HUES48 (cell line): Measurements from ENCODE around the gene TMEM201.

Experiments used
- H3K27ac ChIP-seq: one replicate; pipeline ENCODE4 v1.7.0; 2013; ENCODE audit warnings: low read depth, low read length, inconsistent platforms
- H3K27me3 ChIP-seq: 2 replicates; pipeline ENCODE4 v1.6.1; 2013; ENCODE audit warnings: mild to moderate bottlenecking, low read length; ENCODE audit not compliant: control insufficient read depth, insufficient read depth
- H3K36me3 ChIP-seq: 2 replicates; pipeline ENCODE4 v1.6.1; 2013; ENCODE audit warnings: low read length; ENCODE audit not compliant: control insufficient read depth, insufficient read depth
- H3K4me1 ChIP-seq: 2 replicates; pipeline ENCODE4 v1.6.1; 2013; ENCODE audit warnings: mild to moderate bottlenecking, low read length; ENCODE audit not compliant: control insufficient read depth, insufficient read depth
- H3K4me3 ChIP-seq: 2 replicates; pipeline ENCODE4 v1.5.1; 2013; ENCODE audit warnings: mild to moderate bottlenecking, low read depth, low read length
- H3K9ac ChIP-seq: 2 replicates; pipeline ENCODE4 v1.6.1; 2013; ENCODE audit warnings: mild to moderate bottlenecking, low read depth, low read length, moderate library complexity
- H3K9me3 ChIP-seq: 2 replicates; pipeline ENCODE4 v1.6.1; 2013; ENCODE audit warnings: low read length; ENCODE audit not compliant: control insufficient read depth, insufficient read depth

Gene TMEM201

GRCh38 chr1:9580942-9581341, 7.8 kb upstream of the TMEM201 start:
- H3K27me3 ChIP-seq = no peaks in the 10 kb centered on the region
- H3K27ac ChIP-seq = no peak overlapping the region
- no peaks in the 10 kb centered on the region for H3K4me1 ChIP-seq
- H3K9ac ChIP-seq = no peak overlapping the region
- no peaks in the 10 kb centered on the region for H3K9me3 ChIP-seq
- H3K36me3 ChIP-seq = peaks cover 66% of the 10 kb centered on the region
- no peak overlapping the region for H3K4me3 ChIP-seq

GRCh38 chr1:9586147-9586766, 2.5 kb upstream of the TMEM201 start:
- Histone ChIP-seq H3K4me3 (no peak overlapping the region), H3K27ac (no peak overlapping the region), H3K36me3 (peaks cover 25% of the 10 kb centered on the region), H3K9ac (no peak overlapping the region), H3K4me1 (peaks cover 13% of the 10 kb centered on the region; the same call in 1 of the 2 replicates), H3K27me3 (no peaks in the 10 kb centered on the region), H3K9me3 (no peaks in the 10 kb centered on the region)

- peaks cover 23% of the 10 kb centered on the region for H3K4me1 ChIP-seq
- peak overlapping the region; percentile 42 for H3K9ac ChIP-seq
- H3K4me3 ChIP-seq = peak overlapping the region; percentile 90
- no peaks in the 10 kb centered on the region for H3K27me3 ChIP-seq
- H3K9me3 ChIP-seq = no peaks in the 10 kb centered on the region
- peak overlapping the region; percentile 6 for H3K27ac ChIP-seq
- no peaks in the 10 kb centered on the region for H3K36me3 ChIP-seq
Measured at GRCh38 chr1:9589144-9589718, 520 bp downstream of the TMEM201 start.

GRCh38 chr1:9589719-9590157, 1.0 kb downstream of the TMEM201 start:
- H3K27me3 ChIP-seq = no peaks in the 10 kb centered on the region
- H3K4me1 ChIP-seq = peaks cover 23% of the 10 kb centered on the region
- no peak overlapping the region for H3K27ac ChIP-seq
- no peaks in the 10 kb centered on the region for H3K36me3 ChIP-seq
- peak overlapping the region; percentile 90 for H3K4me3 ChIP-seq
- H3K9me3 ChIP-seq = no peaks in the 10 kb centered on the region
- H3K9ac ChIP-seq = 0 out of 2 replicates have a peak overlapping the region, but pooled peaks have one; percentile 42

- no peak overlapping the region for H3K9ac ChIP-seq
- no peaks in the 10 kb centered on the region for H3K9me3 ChIP-seq
- H3K4me1 ChIP-seq = peaks cover 23% of the 10 kb centered on the region
- no peak overlapping the region for H3K27ac ChIP-seq
- no peaks in the 10 kb centered on the region for H3K36me3 ChIP-seq
- H3K4me3 ChIP-seq = peak overlapping the region; percentile 90
- H3K27me3 ChIP-seq = no peaks in the 10 kb centered on the region
Measured at GRCh38 chr1:9590201-9590600, 1.5 kb downstream of the TMEM201 start.

- H3K27ac ChIP-seq = no peak overlapping the region
- H3K9me3 ChIP-seq = no peaks in the 10 kb centered on the region
- peaks cover 23% of the 10 kb centered on the region for H3K4me1 ChIP-seq
- H3K9ac ChIP-seq = no peak overlapping the region
- no peak overlapping the region for H3K4me3 ChIP-seq
- peaks cover 1% of the 10 kb centered on the region; the same call in 1 of the 2 replicates for H3K36me3 ChIP-seq
- H3K27me3 ChIP-seq = no peaks in the 10 kb centered on the region
Measured at GRCh38 chr1:9590945-9591668, 2.4 kb downstream of the TMEM201 start.

- H3K36me3 ChIP-seq = peaks cover 6% of the 10 kb centered on the region
- no peak overlapping the region for H3K4me3 ChIP-seq
- H3K27ac ChIP-seq = no peak overlapping the region
- no peak overlapping the region for H3K9ac ChIP-seq
- no peaks in the 10 kb centered on the region for H3K9me3 ChIP-seq
- H3K27me3 ChIP-seq = no peaks in the 10 kb centered on the region
- H3K4me1 ChIP-seq = peaks cover 23% of the 10 kb centered on the region
Measured at GRCh38 chr1:9591669-9592509, 3.2 kb downstream of the TMEM201 start.

- no peak overlapping the region for H3K4me3 ChIP-seq
- no peaks in the 10 kb centered on the region for H3K9me3 ChIP-seq
- H3K27me3 ChIP-seq = no peaks in the 10 kb centered on the region
- peak overlapping the region; percentile 25 for H3K27ac ChIP-seq
- peaks cover 23% of the 10 kb centered on the region for H3K4me1 ChIP-seq
- no peak overlapping the region for H3K9ac ChIP-seq
- peaks cover 13% of the 10 kb centered on the region for H3K36me3 ChIP-seq
Measured at GRCh38 chr1:9592510-9593075, 3.9 kb downstream of the TMEM201 start.

GRCh38 chr1:9593147-9593491, 4.4 kb downstream of the TMEM201 start:
- no peaks in the 10 kb centered on the region for H3K27me3 ChIP-seq
- no peak overlapping the region for H3K9ac ChIP-seq
- H3K36me3 ChIP-seq = peaks cover 19% of the 10 kb centered on the region
- H3K4me3 ChIP-seq = no peak overlapping the region
- H3K4me1 ChIP-seq = peaks cover 23% of the 10 kb centered on the region
- no peaks in the 10 kb centered on the region for H3K9me3 ChIP-seq
- peak overlapping the region; percentile 25 for H3K27ac ChIP-seq

- no peaks in the 10 kb centered on the region for H3K27me3 ChIP-seq
- H3K27ac ChIP-seq = peak overlapping the region; percentile 54
- no peak overlapping the region for H3K9ac ChIP-seq
- peaks cover 23% of the 10 kb centered on the region for H3K36me3 ChIP-seq
- no peak overlapping the region for H3K4me3 ChIP-seq
- H3K9me3 ChIP-seq = no peaks in the 10 kb centered on the region
- peaks cover 23% of the 10 kb centered on the region for H3K4me1 ChIP-seq
Measured at GRCh38 chr1:9593492-9594465, 5.1 kb downstream of the TMEM201 start.
